WERI-Rb-1 (cell line): ENCODE measurements around the gene ITPR1.

Source experiments
- DNase-seq: peaks from one replicate; pipeline ENCODE4 v3.0.0-alpha.2; 2020
- H3K27ac ChIP-seq: fragments of 250-450 bp; sonication (Bioruptor Pico); 2 replicates; pipeline ENCODE4 v1.5.1; 2020; ENCODE audit warnings: mild to moderate bottlenecking, moderate library complexity
- H3K27me3 ChIP-seq: fragments of 250-450 bp; sonication (Bioruptor Pico); 2 replicates; pipeline ENCODE4 v1.5.1; 2021; ENCODE audit warnings: mild to moderate bottlenecking, low read depth, moderate library complexity; ENCODE audit not compliant: insufficient read depth, severe bottlenecking
- H3K36me3 ChIP-seq: fragments of 250-450 bp; sonication (Bioruptor Pico); 2 replicates; pipeline ENCODE4 v1.5.1; 2020; ENCODE audit warnings: mild to moderate bottlenecking, moderate library complexity
- H3K4me3 ChIP-seq: 2 replicates; pipeline ENCODE4 v1.5.1; 2011; ENCODE audit warnings: low read depth, mild to moderate bottlenecking, control low read depth, low read length
- H3K9me3 ChIP-seq: fragments of 250-450 bp; sonication (Bioruptor Pico); 2 replicates; pipeline ENCODE4 v1.5.1; 2021; ENCODE audit warnings: mild to moderate bottlenecking, moderate library complexity; ENCODE audit not compliant: severe bottlenecking
- CTCF ChIP-seq: IDR thresholded peaks from 2 replicates; pipeline ENCODE4 v1.5.1; 2011; ENCODE audit warnings: low read depth, mild to moderate bottlenecking, control low read depth, inconsistent platforms, low read length

Gene ITPR1

GRCh38 chr3:4773583-4773982 is 280.4 kb downstream of the ITPR1 start:
- Histone ChIP-seq H3K27ac (no peak overlapping the region), H3K36me3 (no peaks in the 10 kb centered on the region), H3K9me3 (no peaks in the 10 kb centered on the region), H3K27me3 (no peaks in the 10 kb centered on the region), H3K4me3 (no peak overlapping the region)
- TF ChIP-seq CTCF, result no peak
- DNase-seq, result no peak

GRCh38 chr3:4774531-4774930 is 281.4 kb downstream of the ITPR1 start:
- no peaks in the 10 kb centered on the region for H3K9me3 ChIP-seq

GRCh38 chr3:4776399-4776979 is 283.3 kb downstream of the ITPR1 start:
- no peak overlapping the region for H3K27ac ChIP-seq
- no peak for DNase-seq

More at GRCh38 chr3:4774531-4774930, 281.4 kb downstream of the ITPR1 start:
- DNase-seq, result no peak
- Histone ChIP-seq H3K36me3 (no peaks in the 10 kb centered on the region), H3K4me3 (no peak overlapping the region), H3K27me3 (no peaks in the 10 kb centered on the region), H3K27ac (no peak overlapping the region)
- TF ChIP-seq CTCF, result no peak

GRCh38 chr3:4776980-4777581 is 283.9 kb downstream of the ITPR1 start:
- DNase-seq, result no peak
- no peaks in the 10 kb centered on the region for H3K36me3 ChIP-seq
- H3K4me3 ChIP-seq, result no peak overlapping the region
- no peak overlapping the region for H3K27ac ChIP-seq
- no peaks in the 10 kb centered on the region for H3K27me3 ChIP-seq
- no peaks in the 10 kb centered on the region for H3K9me3 ChIP-seq
- no peak for TF ChIP-seq CTCF

More at GRCh38 chr3:4776399-4776979, 283.3 kb downstream of the ITPR1 start:
- no peak for TF ChIP-seq CTCF
- Histone ChIP-seq H3K4me3 (no peak overlapping the region), H3K36me3 (no peaks in the 10 kb centered on the region), H3K9me3 (no peaks in the 10 kb centered on the region), H3K27me3 (no peaks in the 10 kb centered on the region)

- no peaks in the 10 kb centered on the region for H3K9me3 ChIP-seq
- DNase-seq, result no peak
- no peaks in the 10 kb centered on the region for H3K36me3 ChIP-seq
- H3K27ac ChIP-seq, result no peak overlapping the region
- no peak for TF ChIP-seq CTCF
- H3K27me3 ChIP-seq, result no peaks in the 10 kb centered on the region
- no peak overlapping the region for H3K4me3 ChIP-seq
Measured at GRCh38 chr3:4778119-4778518, 285.0 kb downstream of the ITPR1 start.

GRCh38 chr3:4778740-4779139 is 285.6 kb downstream of the ITPR1 start:
- no peak for TF ChIP-seq CTCF
- Histone ChIP-seq H3K27ac (no peak overlapping the region), H3K36me3 (no peaks in the 10 kb centered on the region), H3K9me3 (no peaks in the 10 kb centered on the region), H3K27me3 (no peaks in the 10 kb centered on the region), H3K4me3 (no peak overlapping the region)
- no peak for DNase-seq
